Lung (tissue), 12 donors: ENCODE results near the gene ASMTL. TPM values are rescaled to one million over a fixed set of nuclear protein-coding genes. Genes with fewer than 3 reads are reported as not detected.

Experiments
- ATAC-seq: fragments of 200-7000 bp; cut with Tn5 transposase; one replicate; pipeline ENCODE4 v1.9.1; 2020; ENCODE audit warnings: moderate number of reproducible peaks; ENCODE audit not compliant: insufficient read depth, low FRiP score
- DNase-seq, 3 donors: peaks; one replicate each; pipeline ENCODE4 v3.0.0-alpha.2; 2013 to 2017
- H3K27ac ChIP-seq, 2 donors: one replicate each; pipeline ENCODE4 v1.5.1; 2013; ENCODE audit warnings: mild to moderate bottlenecking in 2 of 2, moderate library complexity in 2 of 2, control low read depth in 1 of 2, inconsistent platforms in 1 of 2, low read depth in 1 of 2, low read length in 1 of 2
- H3K27me3 ChIP-seq, 3 donors: one replicate each; pipeline ENCODE4 v1.5.1; 2013; ENCODE audit warnings: low read length in 2 of 3; ENCODE audit not compliant: control insufficient read depth in 3 of 3, insufficient read depth in 3 of 3
- H3K36me3 ChIP-seq, 4 donors: one replicate each; pipeline ENCODE4 v1.5.1; 2013; ENCODE audit warnings: low read length in 4 of 4, mild to moderate bottlenecking in 1 of 4, moderate library complexity in 1 of 4; ENCODE audit not compliant: control insufficient read depth in 4 of 4, insufficient read depth in 4 of 4
- H3K4me1 ChIP-seq, 5 donors: one replicate each; pipeline ENCODE4 v1.5.1; 2013; ENCODE audit warnings: low read length in 5 of 5, mild to moderate bottlenecking in 2 of 5, moderate library complexity in 1 of 5; ENCODE audit not compliant: control insufficient read depth in 5 of 5, insufficient read depth in 5 of 5
- H3K4me3 ChIP-seq: one replicate; pipeline ENCODE4 v1.5.1; 2013; ENCODE audit warnings: mild to moderate bottlenecking, control low read depth, moderate library complexity
- H3K9ac ChIP-seq, 2 donors: one replicate each; pipeline ENCODE4 v1.5.1; 2013; ENCODE audit warnings: low read length in 2 of 2, control low read depth in 1 of 2; ENCODE audit not compliant: insufficient read depth in 1 of 2
- H3K9me3 ChIP-seq, 4 donors: one replicate each; pipeline ENCODE4 v1.5.1; 2013; ENCODE audit warnings: low read length in 3 of 4, mild to moderate bottlenecking in 1 of 4, moderate library complexity in 1 of 4; ENCODE audit not compliant: control insufficient read depth in 4 of 4, insufficient read depth in 3 of 4
- CTCF ChIP-seq: IDR thresholded peaks from 2 replicates; pipeline ENCODE4 v1.5.1; 2012; ENCODE audit warnings: mild to moderate bottlenecking; ENCODE audit errors: control extremely low read depth, extremely low read depth
- WGBS, 2 donors: extraction: QIAGEN DNeasy Blood & Tissue Kit; methylation state at CpG; one replicate each; pipeline ENCODE4 v1.1.7; 2013; 5-methylcytosine and 5-hydroxymethylcytosine counted together
- polyA plus RNA-seq, 2 donors: library from polyadenylated mRNA; stranded (reverse); fragments of 200-250 nt; gene quantifications; one replicate each; pipeline ENCODE4 v1.2.1, GENCODE V29; 2013
- total RNA-seq, 2 donors: library from RNA; depleted of rRNA in 1 of 2; stranded (reverse); fragments of >200 nt in 1 of 2; gene quantifications; one replicate each; pipeline ENCODE4 v1.2.1, GENCODE V29; 2014 to 2021
- donor health status: control.
- donor health status: control.
- donor health status: Bipolar disorder and iron deficiency.
- donor health status: healthy.
- donor health status: DM: yes; HTN: yes; CAD: no.

Gene ASMTL
- total and polyA plus RNA-seq, 4 donors: 12.3 to 29.4 (median 21.8) TPM

GRCh38 chrX:1466232-1466661 lies 13.5 kb upstream of the ASMTL start:
- 52 to 83% methylated on average over 34 to 36 of the region's 36 CpGs for WGBS, 2 donors
- Histone ChIP-seq H3K27ac (no peak overlapping the region), H3K9me3 (no peaks in the 10 kb centered on the region), H3K4me1 (peaks cover 0 to 2% (median 0%) of the 10 kb centered on the region in 5 donors), H3K36me3 (no peaks in the 10 kb centered on the region), H3K4me3 (no peak overlapping the region), H3K9ac (no peak overlapping the region), H3K27me3 (peaks cover 0 to 34% (median 9%) of the 10 kb centered on the region in 3 donors)
- DNase-seq (no peak), ATAC-seq (no peak)
- no peak for TF ChIP-seq CTCF

- no peak for TF ChIP-seq CTCF
- ATAC-seq (no peak), DNase-seq (no peak)
- 55 to 79% methylated on average over 74 to 75 of the region's 75 CpGs for WGBS, 2 donors
- Histone ChIP-seq H3K4me3 (no peak overlapping the region), H3K4me1 (peaks cover 0 to 2% (median 0%) of the 10 kb centered on the region in 5 donors), H3K9me3 (no peaks in the 10 kb centered on the region), H3K27ac (no peak overlapping the region), H3K36me3 (no peaks in the 10 kb centered on the region), H3K9ac (no peak overlapping the region), H3K27me3 (peaks cover 0 to 34% (median 9%) of the 10 kb centered on the region in 3 donors)
These were observed 12.8 kb upstream of the ASMTL start for GRCh38 chrX:1465286-1466231.

- Histone ChIP-seq H3K4me1 (peaks cover 0 to 2% (median 0%) of the 10 kb centered on the region in 5 donors), H3K9me3 (no peaks in the 10 kb centered on the region), H3K36me3 (no peaks in the 10 kb centered on the region), H3K4me3 (no peak overlapping the region), H3K27me3 (peaks cover 0 to 34% (median 9%) of the 10 kb centered on the region in 3 donors), H3K9ac (no peak overlapping the region), H3K27ac (no peak overlapping the region)
- DNase-seq (no peak), ATAC-seq (no peak)
- no peak for TF ChIP-seq CTCF
- 68 to 72% methylated on average over 12 of the region's 12 CpGs for WGBS, 2 donors
These were observed 12.2 kb upstream of the ASMTL start for GRCh38 chrX:1464971-1465285.
